ENCODE measurements around the gene UPF3B.
"Not testable (repeated sequence)": the region's sequence is repeated elsewhere in the genome, so short reads cannot be mapped to it uniquely, and the experiment has no call there.

The UPF3B gene

DNA sequence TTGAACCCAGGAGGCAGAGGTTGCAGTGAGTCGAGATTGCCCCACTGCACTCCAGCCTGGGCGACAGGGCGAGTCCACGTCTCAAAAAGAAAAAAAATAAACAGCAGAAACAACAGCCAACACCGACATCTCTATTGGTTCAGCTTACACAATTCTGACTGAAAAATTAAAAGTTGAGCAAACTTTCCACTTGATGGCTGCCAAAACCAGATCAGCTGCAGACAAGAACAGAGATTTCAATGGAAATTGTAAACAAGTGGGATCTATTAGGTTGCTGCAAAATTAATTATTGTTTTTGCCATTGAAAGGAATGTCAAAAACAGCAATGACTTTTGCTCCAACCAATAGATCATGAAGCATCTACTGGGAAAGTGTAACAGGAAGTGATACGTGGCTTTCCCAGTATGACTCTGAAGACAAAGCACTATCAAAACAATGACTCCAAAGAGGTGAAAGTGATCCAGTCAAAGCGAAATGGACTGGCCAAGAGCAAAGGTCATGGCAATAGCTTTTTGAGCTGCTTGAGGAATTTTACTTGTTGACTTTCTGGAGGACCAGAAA, 26.3 kb downstream of the UPF3B start:
- FAIRE-seq, result no peak
- no peak for DNase-seq (ENCODE audit: insufficient read length, low spot score)

GRCh38 chrX:119824221-119824620, 28.5 kb downstream of the UPF3B start:
- not testable (repeated sequence) for FAIRE-seq; DNase-seq (ENCODE audit: insufficient read length, low spot score)

- peak; percentile 18 for DNase-seq (ENCODE audit: insufficient read length, low spot score)
- FAIRE-seq, result peak; percentile 78
Observed at GRCh38 chrX:119821703-119822102, 31.1 kb downstream of the UPF3B start.

DNA sequence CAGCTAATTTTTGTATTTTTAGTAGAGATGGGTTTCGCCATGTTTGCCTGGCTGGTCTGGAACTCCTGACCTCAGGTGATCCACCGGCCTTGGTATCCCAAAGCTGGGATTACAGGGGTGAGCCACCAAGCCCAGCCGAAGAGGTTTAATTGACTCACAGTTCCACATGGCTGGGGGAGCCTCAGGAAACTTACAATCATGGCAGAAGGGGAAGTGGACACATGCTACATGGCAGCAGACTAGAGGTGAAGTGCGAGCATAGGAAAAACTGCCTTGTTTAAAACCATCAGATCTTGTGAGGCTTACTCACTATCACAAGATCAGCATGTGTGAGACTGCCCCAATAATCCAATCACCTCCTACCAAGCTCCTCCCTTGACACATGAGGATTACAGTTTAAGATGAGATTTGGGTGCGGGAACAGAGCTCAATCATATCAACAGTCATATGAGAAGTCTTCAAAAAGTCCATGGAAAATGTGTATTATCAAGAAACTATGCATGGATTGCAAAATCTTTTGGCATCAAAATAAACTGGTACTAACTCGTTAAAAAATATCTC, 35.6 kb downstream of the UPF3B start:
- FAIRE-seq (no peak), DNase-seq (ENCODE audit: insufficient read length, low spot score) (no peak)

DNA sequence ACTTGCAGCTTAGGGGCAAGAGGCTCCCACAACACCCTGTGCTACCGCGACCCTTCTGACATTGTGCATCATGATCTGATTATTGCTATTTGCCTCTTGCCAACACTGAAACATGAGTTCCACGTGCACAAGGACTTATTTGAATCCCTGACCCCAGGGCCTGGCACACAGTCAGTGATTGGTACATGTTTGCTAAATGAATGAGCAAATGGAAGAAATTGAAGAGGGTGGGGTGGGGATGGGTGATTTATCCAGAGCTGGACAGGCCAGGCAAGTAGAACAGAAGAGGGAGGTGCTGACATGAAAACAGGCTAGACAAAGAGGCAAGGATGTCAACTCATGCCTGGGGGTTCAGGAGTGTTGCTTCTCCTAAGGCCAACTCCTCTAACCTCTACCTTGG, 36.5 kb downstream of the UPF3B start:
- FAIRE-seq, result no peak

GRCh38 chrX:119809185-119809666, 43.5 kb downstream of the UPF3B start:
- DNase-seq (ENCODE audit: insufficient read length, low spot score) (no peak), FAIRE-seq (no peak)

More for the DNA sequence above, 36.5 kb downstream of the UPF3B start:
- no peak for DNase-seq (ENCODE audit: insufficient read length, low spot score)

DNA sequence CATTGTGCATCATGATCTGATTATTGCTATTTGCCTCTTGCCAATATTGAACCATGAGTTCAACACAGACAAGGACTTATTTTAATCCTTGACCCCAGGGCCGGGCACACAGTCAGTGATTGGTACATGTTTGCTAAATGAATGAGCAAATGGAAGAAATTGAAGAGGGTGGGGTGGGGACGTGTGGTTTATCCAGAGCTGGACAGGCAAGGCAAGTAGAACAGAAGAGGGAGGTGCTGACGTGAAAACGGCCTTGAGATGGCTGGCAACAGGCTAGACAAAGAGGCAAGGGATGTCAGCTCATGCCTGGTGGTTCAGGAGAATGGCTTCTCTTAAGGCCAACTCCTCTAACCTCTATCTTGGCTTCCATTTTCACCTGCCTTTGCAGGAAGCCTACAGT, 44.3 kb downstream of the UPF3B start:
- not testable (repeated sequence) for FAIRE-seq; DNase-seq (ENCODE audit: insufficient read length, low spot score)

GRCh38 chrX:119802546-119802945, 50.2 kb downstream of the UPF3B start:
- FAIRE-seq (no peak), DNase-seq (ENCODE audit: insufficient read length, low spot score) (no peak)

DNA sequence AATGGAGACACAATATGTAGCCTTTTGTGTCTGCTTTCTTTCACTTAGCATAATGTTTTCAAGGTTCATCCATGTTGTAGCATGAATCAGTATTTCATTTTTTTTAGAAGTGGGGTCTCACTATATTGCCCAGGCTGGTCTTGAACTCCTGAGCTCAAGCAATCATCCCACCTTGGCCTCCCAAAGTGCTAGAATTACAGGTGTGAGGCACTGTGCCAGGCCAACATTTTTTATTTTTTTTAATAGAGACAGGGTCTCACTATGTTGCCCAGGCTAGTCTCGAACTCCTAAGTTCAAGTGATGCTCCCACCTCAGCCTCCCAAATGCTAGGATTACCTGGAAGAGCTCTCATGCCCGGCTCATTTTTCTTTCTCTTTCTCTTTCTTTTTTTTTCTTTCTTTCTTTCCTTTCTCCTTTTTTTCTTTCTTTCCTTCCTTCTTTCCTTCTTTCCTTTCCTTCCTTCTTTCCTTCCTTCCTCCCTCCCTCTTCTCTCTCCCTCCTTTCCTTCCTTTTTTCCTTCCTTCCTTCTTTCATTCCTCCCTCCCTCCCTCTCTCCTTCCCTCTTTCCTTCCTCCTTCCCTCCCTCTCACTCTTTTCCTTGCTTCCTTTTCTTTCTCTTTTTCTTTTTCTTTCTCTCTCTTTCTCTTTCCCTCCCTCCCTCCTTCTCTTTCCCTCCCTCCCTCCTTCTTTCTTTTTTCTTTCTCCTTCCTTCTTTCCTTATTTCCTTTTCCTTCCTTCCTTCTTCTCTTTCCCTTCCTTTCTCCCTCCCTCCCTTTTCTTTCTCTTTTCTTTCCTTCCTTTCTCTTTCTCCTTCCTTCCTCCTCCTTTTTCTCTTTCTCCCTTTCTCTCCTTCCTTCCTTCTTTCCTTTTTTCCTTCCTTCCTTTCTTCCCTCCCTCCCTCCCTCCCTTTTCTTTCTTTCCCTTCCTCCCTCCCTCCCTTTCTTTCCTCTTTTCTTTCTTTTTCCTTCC, 51.2 kb downstream of the UPF3B start:
- DNase-seq (ENCODE audit: insufficient read length, low spot score) (no peak), FAIRE-seq (no peak)

DNA sequence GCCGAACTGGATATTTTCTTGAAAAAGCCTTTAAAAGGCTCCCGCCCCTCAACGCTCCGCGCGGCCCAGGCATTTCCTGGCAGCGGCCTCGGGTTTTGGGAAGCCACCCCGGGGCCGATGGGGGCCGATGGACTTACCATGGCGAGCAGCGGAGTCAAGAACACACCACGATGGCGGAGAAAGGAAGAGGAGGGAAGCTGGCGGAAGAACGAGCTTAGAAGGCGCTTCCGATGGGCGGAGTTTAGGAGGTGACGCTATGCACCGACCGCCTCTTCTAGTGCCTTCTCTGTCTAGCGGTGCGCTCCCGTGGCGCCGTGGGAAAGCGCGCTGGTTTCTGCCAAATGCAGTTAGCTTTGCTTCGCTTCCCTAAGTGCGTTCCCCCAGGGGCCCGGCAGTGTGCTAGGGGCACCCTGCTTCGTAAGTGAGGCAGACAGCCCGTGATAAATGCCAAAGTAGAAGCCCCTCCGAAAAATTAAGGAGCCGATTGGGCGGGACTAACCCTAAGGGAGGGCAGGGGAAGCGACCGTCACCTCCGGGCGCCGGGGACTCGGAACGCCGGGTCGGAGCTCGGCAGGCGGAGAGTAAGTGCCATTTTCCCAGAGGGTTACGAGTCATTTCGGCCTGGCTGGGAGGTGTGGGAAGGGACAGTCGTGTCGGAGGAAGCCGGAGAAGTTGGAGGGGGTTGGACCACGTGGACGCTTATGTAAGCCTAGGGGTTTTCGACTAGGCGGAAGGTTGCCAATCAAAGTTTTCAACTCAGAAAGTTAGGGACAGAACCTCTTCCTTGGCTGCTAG, 61.1 kb downstream of the UPF3B start, which contains the start of gene RPL39:
RPL39 (minus strand) TSS at position 194 of the 795 bp plus-strand sequence; CDS start at position 140, 54 bp downstream.
- FAIRE-seq, result peak; percentile 86
- DNase-seq (ENCODE audit: insufficient read length, low spot score), result peak; percentile 36

DNA sequence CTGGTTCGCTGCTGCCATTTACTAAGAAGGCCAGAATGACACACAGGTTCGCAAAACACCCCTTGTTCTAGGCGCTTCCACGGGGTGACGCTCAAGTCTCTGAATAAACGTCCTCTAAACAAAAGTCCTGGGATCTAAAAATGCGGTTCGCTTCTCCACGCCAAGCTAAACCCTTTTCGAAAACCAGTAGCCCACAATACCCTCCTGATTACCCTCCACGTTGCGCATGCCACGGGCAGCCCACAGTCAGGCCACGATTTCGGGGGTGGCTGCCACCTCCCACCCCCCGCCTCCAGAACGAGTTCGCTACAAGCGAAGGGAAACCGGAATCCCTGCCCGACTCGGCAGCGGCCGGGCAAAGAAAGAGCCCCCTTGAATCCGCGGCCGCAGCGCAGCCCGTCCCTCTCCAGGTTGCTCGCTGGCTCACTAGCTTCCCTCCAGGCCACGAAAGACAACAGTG, 61.8 kb downstream of the UPF3B start:
- no peak for DNase-seq (ENCODE audit: insufficient read length, low spot score)
- peak; percentile 44 for FAIRE-seq

GRCh38 chrX:119784747-119785446, 67.9 kb downstream of the UPF3B start:
- no peak for DNase-seq (ENCODE audit: insufficient read length, low spot score)
- FAIRE-seq, result peak; percentile 68

Data from GM19239 (cell line).